SK-N-MC (cell line): ENCODE measurements around the gene OLFML2A.

Experiments used
- EZH2 ChIP-seq: fragments of 200-600 bp; sonication (generic); IDR thresholded peaks from one replicate; pipeline ENCODE4 v1.6.1; 2017; ENCODE audit warnings: antibody characterized with exemption
- POLR2AphosphoS5 ChIP-seq: IDR thresholded peaks from 2 replicates; pipeline ENCODE4 v1.6.1; 2012; ENCODE audit warnings: mild to moderate bottlenecking, low read depth, low read length, borderline replicate concordance

DNA sequence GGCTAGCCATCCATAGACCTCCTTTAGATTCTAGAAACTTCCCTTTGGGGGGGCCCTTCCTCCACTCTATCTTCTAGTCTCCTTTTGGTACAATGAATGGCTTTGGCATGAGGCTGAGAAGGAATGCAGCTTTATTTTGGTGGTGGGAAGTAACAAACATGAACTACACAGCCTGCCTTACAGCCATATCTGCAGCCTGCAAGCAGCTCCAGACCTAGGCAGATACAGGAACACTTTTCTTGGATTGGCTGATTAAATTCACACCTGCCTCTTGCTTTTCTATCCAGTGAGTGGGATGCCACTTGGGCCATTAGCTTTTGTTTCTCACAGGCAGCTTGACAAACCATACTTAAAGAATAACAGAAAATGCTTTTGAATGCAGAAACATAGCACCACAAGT lies 34.0 kb upstream of the OLFML2A start:
- no peak for TF ChIP-seq POLR2AphosphoS5
- no peak for TF ChIP-seq EZH2
